Parathyroid adenoma (tissue), 2 donors: ENCODE results near the gene BIVM.

Source experiments
- H2AFZ ChIP-seq: fragments of 300-600 bp; sonication (generic); one replicate; pipeline ENCODE4 v1.7.0; 2017; ENCODE audit warnings: antibody characterized with exemption, mild to moderate bottlenecking
- H3K27ac ChIP-seq: fragments of 300-600 bp; sonication (generic); one replicate; pipeline ENCODE4 v1.7.0; 2017
- H3K27me3 ChIP-seq: fragments of 300-600 bp; sonication (generic); one replicate; pipeline ENCODE4 v1.7.0; 2017; ENCODE audit warnings: low read length; ENCODE audit not compliant: control insufficient read depth, insufficient read depth
- H3K36me3 ChIP-seq: fragments of 300-600 bp; sonication (generic); one replicate; pipeline ENCODE4 v1.7.0; 2017; ENCODE audit warnings: low read length; ENCODE audit not compliant: control insufficient read depth, insufficient read depth
- H3K4me1 ChIP-seq: fragments of 300-600 bp; sonication (generic); one replicate; pipeline ENCODE4 v1.7.0; 2017; ENCODE audit warnings: control low read depth
- H3K4me2 ChIP-seq: fragments of 300-600 bp; sonication (generic); one replicate; pipeline ENCODE4 v1.7.0; 2017; ENCODE audit warnings: low read length
- H3K4me3 ChIP-seq: fragments of 300-600 bp; sonication (generic); one replicate; pipeline ENCODE4 v1.7.0; 2017; ENCODE audit warnings: low read depth, low read length
- H3K79me2 ChIP-seq: fragments of 300-600 bp; sonication (generic); one replicate; pipeline ENCODE4 v1.7.0; 2017; ENCODE audit warnings: control low read depth
- H3K9ac ChIP-seq: fragments of 300-600 bp; sonication (generic); one replicate; pipeline ENCODE4 v1.7.0; 2017; ENCODE audit warnings: mild to moderate bottlenecking
- H3K9me3 ChIP-seq: fragments of 300-600 bp; sonication (generic); one replicate; pipeline ENCODE4 v1.7.0; 2017; ENCODE audit warnings: low read length; ENCODE audit not compliant: control insufficient read depth
- TF ChIP-seq, protein P1 (sequence below): fragments of 300-600 bp; sonication (generic); IDR thresholded peaks from one replicate; pipeline ENCODE4 v1.7.0; 2017; ENCODE audit warnings: antibody characterized with exemption, mild to moderate bottlenecking
- donor health status: primary hyperparathyroidism.

BIVM gene

DNA sequence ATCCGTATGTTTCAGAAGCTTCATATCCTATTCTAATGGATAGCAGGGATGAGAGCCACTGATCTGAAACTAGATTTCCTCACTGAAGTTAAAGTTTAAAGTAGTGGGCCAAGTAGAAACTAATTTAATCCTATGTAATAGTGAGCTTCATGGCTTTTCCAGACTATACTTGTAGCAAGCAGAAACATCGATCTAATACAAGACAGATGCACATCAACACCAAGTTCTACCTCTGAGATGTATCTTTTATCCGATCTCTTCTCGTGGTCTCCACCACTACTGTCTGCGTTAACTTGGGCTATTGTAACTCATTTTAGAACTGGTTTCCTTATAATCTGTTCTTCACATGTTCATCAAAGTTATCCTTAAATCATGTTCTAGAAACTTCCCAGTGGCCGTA, 50.0 kb downstream of the BIVM start:
- Histone ChIP-seq H3K4me2 (no peak overlapping the region), H3K4me3 (no peak overlapping the region), H3K9ac (no peak overlapping the region), H3K4me1 (no peaks in the 10 kb centered on the region), H3K27ac (no peak overlapping the region), H3K9me3 (no peaks in the 10 kb centered on the region), H2AFZ (no peak overlapping the region), H3K36me3 (no peaks in the 10 kb centered on the region), H3K79me2 (peaks cover 17% of the 10 kb centered on the region), H3K27me3 (no peaks in the 10 kb centered on the region)
- TF ChIP-seq, protein P1, sequence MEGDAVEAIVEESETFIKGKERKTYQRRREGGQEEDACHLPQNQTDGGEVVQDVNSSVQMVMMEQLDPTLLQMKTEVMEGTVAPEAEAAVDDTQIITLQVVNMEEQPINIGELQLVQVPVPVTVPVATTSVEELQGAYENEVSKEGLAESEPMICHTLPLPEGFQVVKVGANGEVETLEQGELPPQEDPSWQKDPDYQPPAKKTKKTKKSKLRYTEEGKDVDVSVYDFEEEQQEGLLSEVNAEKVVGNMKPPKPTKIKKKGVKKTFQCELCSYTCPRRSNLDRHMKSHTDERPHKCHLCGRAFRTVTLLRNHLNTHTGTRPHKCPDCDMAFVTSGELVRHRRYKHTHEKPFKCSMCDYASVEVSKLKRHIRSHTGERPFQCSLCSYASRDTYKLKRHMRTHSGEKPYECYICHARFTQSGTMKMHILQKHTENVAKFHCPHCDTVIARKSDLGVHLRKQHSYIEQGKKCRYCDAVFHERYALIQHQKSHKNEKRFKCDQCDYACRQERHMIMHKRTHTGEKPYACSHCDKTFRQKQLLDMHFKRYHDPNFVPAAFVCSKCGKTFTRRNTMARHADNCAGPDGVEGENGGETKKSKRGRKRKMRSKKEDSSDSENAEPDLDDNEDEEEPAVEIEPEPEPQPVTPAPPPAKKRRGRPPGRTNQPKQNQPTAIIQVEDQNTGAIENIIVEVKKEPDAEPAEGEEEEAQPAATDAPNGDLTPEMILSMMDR, result no peak

DNA sequence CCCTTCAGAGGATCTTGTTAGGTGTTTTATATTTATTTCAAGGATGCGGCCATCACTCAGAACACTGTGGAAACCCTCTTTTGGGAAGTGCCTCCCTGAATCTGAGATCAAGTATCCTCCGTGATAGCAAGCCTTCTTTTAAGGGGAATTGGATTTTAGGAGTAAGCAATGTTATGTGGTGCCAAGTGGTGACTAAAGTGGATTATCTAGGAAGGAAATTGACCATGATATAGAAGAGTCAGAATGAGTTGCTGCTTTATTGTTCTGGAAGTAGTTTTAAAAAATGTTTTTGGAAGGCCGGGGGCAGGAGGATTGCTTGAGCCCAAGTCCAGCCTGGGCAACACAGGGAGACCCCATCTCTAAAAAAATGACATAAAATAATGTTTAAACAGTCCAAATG, 53.6 kb downstream of the BIVM start:
- H3K27me3 ChIP-seq, result no peaks in the 10 kb centered on the region
- H3K9me3 ChIP-seq, result no peaks in the 10 kb centered on the region
- H3K4me2 ChIP-seq, result no peak overlapping the region
- H3K36me3 ChIP-seq, result no peaks in the 10 kb centered on the region
- H3K4me1 ChIP-seq, result no peaks in the 10 kb centered on the region
- peaks cover 16% of the 10 kb centered on the region for H3K79me2 ChIP-seq
- no peak overlapping the region for H3K9ac ChIP-seq
- no peak overlapping the region for H3K27ac ChIP-seq
- TF ChIP-seq, protein P1, result no peak
- H3K4me3 ChIP-seq, result no peak overlapping the region
- H2AFZ ChIP-seq, result no peak overlapping the region

DNA sequence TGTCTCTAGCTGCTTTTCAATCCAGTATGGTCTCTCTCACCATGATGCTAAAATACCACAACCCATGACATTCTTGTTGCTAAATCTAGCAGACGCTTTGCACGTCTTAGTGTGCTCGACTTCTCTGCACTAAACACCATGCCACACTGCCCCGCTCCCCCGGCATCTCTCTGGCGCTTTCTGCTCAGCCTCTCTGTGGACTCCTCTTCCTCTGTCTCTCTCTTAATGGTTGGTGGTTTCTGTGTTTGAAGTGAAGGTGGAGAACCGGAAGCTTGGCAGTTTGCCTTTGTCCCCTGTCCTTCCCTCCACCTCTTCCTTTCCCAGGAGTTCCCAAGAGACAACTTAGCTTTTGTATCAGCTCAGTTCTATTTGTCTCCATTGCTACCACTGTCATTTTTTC, 55.8 kb downstream of the BIVM start:
- TF ChIP-seq, protein P1, result no peak
- H3K79me2 ChIP-seq, result peaks cover 10% of the 10 kb centered on the region
- H3K36me3 ChIP-seq, result no peaks in the 10 kb centered on the region
- H3K27ac ChIP-seq, result no peak overlapping the region
- no peak overlapping the region for H3K4me3 ChIP-seq
- H3K9ac ChIP-seq, result no peak overlapping the region
- H3K4me2 ChIP-seq, result no peak overlapping the region
- H3K27me3 ChIP-seq, result no peaks in the 10 kb centered on the region
- H3K4me1 ChIP-seq, result no peaks in the 10 kb centered on the region
- H3K9me3 ChIP-seq, result no peaks in the 10 kb centered on the region
- no peak overlapping the region for H2AFZ ChIP-seq

DNA sequence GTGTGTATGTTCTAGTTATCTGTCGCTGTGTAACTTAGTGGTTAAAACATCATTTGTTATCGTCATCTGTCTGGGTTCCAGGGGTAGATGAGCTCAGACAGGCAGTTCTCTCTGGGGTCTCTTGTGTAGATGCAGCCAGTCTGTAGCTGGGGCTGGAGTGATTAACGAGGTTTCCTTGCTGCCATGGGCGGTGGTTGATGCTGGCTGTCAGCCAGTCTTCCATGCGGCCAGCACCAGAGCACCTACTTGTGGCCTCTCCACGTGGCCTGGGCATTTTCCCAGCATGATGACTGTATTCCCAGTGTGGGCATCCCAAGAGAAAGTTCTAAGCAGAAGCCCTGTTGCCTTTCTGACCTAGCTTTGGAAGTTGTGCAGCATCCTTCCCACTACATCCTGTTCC, 57.6 kb downstream of the BIVM start:
- no peaks in the 10 kb centered on the region for H3K4me1 ChIP-seq
- H3K79me2 ChIP-seq, result peaks cover 6% of the 10 kb centered on the region
- H3K4me3 ChIP-seq, result no peak overlapping the region
- no peak overlapping the region for H3K9ac ChIP-seq
- H3K27ac ChIP-seq, result no peak overlapping the region
- no peaks in the 10 kb centered on the region for H3K36me3 ChIP-seq
- no peaks in the 10 kb centered on the region for H3K27me3 ChIP-seq
- TF ChIP-seq, protein P1, result no peak
- no peaks in the 10 kb centered on the region for H3K9me3 ChIP-seq
- H3K4me2 ChIP-seq, result no peak overlapping the region
- no peak overlapping the region for H2AFZ ChIP-seq

DNA sequence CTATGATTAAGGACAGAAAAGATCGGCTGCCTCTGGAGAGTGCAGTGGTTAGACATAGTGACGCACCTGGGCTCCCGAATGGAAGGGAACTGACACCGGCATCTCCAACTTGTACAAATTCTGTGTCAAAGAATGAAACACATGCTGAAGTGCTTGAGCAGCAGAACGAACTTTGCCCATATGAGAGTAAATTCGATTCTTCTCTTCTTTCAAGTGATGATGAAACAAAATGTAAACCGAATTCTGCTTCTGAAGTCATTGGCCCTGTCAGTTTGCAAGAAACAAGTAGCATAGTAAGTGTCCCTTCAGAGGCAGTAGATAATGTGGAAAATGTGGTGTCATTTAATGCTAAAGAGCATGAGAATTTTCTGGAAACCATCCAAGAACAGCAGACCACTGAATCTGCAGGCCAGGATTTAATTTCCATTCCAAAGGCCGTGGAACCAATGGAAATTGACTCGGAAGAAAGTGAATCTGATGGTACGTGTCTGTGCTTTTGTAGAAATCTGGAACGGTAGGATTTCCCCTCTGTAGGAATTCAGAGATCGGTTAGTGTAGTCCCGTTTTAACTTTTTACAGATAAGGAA, 63.8 kb downstream of the BIVM start:
- no peak overlapping the region for H3K4me2 ChIP-seq
- H3K27ac ChIP-seq, result no peak overlapping the region
- H3K4me1 ChIP-seq, result no peaks in the 10 kb centered on the region
- H3K9ac ChIP-seq, result no peak overlapping the region
- no peaks in the 10 kb centered on the region for H3K9me3 ChIP-seq
- no peaks in the 10 kb centered on the region for H3K27me3 ChIP-seq
- peaks cover 3% of the 10 kb centered on the region for H3K79me2 ChIP-seq
- H3K36me3 ChIP-seq, result no peaks in the 10 kb centered on the region
- TF ChIP-seq, protein P1, result no peak
- H3K4me3 ChIP-seq, result no peak overlapping the region
- no peak overlapping the region for H2AFZ ChIP-seq
